ENCODE results near the gene HDAC4.

The HDAC4 gene

DNA sequence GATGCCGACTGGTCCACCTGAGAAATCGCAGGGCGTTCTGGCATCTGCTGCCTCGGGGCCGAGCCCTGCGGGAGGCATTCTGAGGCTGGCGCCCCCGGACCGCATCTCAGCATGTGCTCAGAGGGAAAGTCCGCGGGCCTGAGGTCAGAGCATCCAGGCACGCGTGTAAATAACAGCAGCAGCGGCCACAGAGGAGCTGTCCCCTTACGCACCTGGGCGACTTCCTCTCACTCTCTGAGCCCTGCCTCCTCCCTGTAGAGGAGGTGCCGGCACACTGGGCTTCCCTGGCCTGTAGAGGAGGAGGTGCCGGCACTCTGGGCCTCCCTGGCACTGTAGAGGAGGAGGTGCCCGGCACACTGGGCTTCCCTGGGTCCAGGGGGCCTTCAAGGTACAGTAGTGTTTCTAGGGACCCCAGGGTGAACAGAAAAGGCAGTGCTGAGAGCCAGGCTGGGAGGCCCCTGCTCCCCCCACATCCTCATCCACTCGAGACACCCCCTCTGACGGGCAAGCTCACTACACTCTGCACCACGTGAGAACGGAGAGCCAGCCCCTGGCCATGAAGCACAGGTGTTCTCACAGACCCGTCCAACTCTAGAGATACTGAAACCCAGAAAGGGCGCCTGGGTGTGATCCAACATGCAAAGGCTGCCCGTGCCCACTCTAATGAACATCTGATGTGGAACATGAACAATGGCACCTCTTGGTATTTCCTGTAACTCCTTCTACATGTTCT, 263.5 kb downstream of the HDAC4 start:
- no peak for DNase-seq
- in situ Hi-C loops (cut with MboI; ENCODE audit: low pct_unique_long_range_greater_than_20kb, low sequenced_read_pairs): no loop called here

DNA sequence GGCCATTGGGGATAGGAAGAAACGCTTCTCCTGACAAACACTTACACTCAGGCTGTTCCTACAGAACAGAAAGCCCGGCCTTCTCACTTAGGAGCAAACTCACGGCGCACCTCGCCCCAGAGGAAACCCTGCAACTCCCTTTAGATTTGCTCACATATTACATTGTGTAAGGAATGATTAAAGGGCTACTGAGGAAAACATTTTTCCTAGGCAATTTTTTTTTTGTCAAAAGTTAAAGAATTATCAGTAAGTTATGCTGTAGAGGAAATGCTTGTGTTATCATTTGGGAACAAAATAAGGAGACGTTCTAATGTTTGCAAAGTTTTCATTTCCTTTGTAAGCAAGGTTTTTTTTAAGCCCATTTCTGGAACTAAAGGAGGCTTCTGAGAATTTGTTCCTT, 264.1 kb downstream of the HDAC4 start:
- DNase-seq: no peak
- in situ Hi-C loops (cut with MboI; ENCODE audit: low pct_unique_long_range_greater_than_20kb, low sequenced_read_pairs): no loop called here

DNA sequence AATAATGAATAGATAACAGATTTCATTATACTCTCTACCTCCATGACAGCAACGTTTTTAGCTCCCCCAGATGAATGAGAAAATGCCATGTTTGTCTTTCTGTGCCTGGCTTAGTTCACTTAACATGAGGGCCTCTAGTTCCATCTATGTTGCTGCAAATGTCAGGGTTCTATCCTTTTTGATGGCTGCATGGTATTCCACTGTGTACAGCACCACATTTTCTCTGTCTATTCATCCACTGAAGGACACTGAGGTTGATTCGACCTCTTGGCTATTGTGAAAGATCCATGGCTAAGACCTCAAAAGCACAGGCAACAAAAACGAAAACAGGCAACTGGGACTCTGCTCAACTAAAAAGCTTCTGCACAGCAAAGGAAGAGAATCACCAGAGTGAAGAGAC, 264.6 kb downstream of the HDAC4 start:
- in situ Hi-C loops (cut with MboI; ENCODE audit: low pct_unique_long_range_greater_than_20kb, low sequenced_read_pairs): no loop called here
- no peak for DNase-seq

DNA sequence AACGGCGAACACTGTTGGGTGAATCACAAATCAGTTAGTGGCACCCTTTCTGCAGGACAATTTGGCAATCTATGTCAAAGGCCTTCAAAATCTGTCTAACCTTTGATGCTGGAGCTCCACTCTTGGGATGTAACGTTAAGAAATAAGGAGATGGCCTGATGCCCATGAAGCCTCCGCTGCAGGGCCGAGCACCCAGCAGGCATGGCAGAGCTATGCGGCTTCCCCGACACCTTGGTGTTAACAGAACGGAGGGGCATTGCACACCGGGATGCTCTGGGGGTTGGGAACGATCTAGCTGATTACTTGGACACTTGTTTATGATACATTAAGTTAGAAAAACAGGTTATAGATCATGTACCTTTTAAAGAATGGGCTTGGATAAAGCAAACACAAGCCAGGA, 265.3 kb downstream of the HDAC4 start:
- in situ Hi-C loops (cut with MboI; ENCODE audit: low pct_unique_long_range_greater_than_20kb, low sequenced_read_pairs): no loop called here
- no peak for DNase-seq

DNA sequence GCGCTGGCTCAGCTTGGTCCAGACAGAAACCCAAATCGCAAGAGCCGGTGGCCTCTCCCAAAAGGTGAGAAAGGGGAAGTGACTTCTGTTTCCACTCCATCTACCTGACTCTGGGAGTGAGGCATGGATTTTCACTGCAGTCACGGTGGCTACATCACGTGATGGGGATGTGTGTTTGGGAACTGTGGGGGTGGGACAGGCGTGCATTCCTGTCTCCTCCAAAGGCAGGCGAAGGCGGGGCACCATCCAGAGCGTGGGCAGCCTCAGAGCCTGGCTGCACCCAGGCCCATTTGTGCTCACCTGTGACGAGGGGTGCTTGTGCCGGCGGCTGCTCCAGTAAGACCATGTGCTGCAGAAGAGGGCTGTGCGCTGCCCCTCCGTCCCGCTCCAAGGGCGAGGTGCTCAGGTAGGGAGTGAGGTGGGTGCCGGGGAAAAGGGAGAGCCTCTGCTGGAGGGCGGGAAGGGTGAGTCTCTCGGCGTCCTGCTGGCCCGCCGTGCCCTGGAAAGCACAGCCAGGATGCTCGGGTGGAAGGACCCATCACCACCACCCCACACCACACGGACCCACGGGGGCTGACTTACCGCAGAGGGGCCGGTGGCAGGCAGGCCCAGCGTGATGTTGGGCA, 266.8 kb downstream of the HDAC4 start:
- in situ Hi-C loops (cut with MboI; ENCODE audit: low pct_unique_long_range_greater_than_20kb, low sequenced_read_pairs): no loop called here
- no peak for DNase-seq

DNA sequence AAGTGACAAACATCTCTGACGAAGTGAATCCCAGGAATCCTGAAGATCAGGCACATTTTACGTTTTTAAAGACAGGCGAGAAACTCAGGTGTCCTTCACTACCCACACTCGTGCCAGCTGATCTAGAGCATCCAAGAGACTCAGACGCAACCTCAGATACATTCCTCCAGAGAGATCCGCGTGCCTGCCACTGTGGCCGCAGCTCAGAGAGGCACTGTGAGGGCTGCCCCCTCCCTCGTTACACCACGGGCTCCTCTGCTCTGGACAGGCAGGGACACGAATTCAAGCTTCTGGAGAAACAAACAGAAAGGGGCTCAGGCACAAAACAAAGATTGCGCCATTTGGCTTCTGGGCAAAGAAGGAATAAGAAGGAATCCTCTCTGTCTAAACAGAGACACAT, 268.0 kb downstream of the HDAC4 start:
- DNase-seq: no peak
- in situ Hi-C loops (cut with MboI; ENCODE audit: low pct_unique_long_range_greater_than_20kb, low sequenced_read_pairs): no loop called here

DNA sequence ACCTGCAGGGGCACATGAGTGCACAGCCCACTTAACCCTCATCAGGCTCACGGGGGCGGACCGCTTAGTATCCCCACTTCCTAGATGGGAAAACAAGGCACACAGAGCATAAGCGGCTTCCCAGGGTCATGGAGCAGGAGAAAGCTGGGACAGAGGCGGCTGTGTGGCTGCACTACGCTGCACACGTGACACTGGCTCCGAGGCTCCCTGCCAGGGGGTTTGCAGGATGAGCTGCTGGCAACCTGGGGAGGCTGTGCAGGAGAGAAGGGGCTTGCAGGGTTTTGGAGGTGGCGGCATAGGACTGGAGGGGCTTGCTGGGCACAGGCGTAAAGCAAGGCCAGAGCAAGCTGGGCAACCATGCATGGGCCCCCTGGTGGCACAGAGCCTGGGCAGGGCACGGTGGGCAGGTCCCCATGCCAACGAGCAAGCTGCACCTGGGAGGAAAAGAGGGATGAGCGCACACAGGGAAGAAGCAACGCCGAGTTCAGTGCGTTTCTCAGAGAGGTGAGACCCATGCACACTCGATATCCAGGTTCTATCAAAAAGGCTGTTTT, 268.6 kb downstream of the HDAC4 start:
- no peak for DNase-seq
- in situ Hi-C loops (cut with MboI; ENCODE audit: low pct_unique_long_range_greater_than_20kb, low sequenced_read_pairs): no loop called here

DNA sequence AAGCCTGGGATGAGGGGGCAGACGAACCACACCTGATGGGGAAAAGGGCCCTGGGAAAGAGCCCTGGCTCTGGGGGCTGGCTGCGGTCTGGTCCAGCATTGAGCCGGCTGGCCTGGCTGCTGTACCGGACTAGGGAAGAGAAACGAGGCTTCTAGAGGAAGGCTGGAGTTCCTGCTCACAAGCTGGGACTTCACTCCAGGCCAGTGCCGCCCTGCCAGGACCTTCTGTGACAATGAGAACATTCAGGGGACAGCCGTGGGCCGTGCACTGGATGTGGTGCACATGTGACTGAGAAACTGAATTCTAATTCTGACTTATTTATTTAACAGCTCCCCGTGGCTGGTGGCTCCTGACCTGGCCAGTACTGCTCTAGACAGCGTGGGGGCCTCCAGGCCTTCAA, 269.3 kb downstream of the HDAC4 start:
- DNase-seq: no peak
- in situ Hi-C loops (cut with MboI; ENCODE audit: low pct_unique_long_range_greater_than_20kb, low sequenced_read_pairs): no loop called here

DNA sequence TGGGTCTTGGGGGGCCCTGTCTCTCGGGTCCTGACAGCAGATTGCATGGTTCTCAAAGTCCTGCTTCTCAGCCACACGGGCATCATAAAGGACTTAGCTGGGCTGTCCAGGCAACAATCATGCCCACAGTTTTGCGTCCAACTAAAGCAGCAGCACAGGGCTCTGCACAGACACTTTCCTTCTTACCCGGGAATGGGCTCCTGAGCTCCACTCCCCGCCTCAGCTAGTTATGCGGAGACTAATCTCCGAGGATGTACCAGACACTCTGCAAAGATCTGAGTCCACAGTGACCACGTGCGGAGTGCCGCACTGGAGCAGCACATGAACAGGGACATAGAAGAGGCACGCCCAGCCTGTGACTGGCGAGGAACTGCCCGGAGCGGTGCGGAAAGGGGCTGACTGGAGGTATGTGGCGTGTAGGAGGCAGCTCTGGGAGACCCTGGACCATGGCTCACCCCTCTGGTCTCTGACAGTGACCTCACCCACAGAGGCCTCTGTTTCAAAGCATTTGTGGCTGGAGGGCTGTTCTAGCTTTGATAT, 270.0 kb downstream of the HDAC4 start:
- DNase-seq: no peak
- in situ Hi-C loops (cut with MboI; ENCODE audit: low pct_unique_long_range_greater_than_20kb, low sequenced_read_pairs): no loop called here

DNA sequence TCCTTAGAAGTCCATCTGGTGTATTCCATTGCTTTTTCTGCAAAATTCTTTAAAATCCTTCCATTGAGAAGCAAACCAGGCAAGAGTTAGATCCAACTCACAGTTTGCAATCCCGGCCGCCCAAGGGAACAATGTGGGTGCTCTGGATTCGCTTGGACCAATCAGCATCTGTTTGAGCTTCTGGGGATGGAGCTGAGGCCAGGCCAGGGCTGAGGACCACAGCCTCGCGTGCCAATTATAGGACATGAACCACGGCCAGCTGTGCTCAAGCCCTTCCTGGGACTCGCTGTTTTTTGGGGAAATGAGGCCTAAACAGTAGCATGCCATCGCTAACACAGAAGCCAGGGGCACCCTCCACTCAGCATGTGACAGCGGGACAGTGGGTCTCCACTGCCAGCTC, 270.8 kb downstream of the HDAC4 start:
- in situ Hi-C loops (cut with MboI; ENCODE audit: low pct_unique_long_range_greater_than_20kb, low sequenced_read_pairs): no loop called here

DNA sequence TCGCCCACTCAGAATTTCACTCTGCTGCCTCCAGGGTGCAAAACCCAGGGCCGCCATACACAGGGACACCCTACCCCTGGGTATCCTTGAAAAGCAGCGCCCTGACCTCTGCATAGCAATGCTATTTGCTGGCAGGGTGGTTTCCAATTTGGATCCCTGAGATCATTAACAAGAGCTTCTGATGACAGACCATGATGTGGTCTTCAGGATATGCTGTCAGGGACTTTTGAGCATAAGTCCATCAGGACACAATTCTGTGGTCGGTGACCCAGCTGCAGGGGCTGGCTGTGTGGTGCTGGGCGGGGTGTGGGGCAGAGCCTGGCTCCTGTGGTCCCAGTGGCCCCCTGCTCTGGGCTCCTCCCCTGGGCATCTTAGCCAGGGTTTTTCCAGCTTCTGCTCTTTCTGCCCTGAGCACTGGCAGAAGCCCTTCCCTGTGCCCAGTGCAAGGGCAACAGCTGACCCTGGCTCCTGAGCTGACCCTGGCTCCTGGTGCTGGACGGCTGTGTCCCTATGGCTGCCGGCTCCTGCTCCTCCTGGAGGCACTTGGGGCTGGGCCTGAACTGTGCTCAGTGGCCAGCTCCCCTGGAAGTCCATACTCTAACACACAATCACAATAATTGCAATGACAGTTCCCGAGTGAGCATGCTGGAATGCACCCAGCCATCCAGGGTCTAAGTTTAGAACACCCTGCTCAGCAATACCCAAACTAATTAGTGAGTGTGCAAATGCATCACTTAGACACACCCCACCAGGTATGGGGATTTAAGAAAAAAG, 271.5 kb downstream of the HDAC4 start:
- in situ Hi-C loops (cut with MboI; ENCODE audit: low pct_unique_long_range_greater_than_20kb, low sequenced_read_pairs): no loop called here
- no peak for DNase-seq

More for the DNA sequence above, 270.8 kb downstream of the HDAC4 start:
- no peak for DNase-seq

DNA sequence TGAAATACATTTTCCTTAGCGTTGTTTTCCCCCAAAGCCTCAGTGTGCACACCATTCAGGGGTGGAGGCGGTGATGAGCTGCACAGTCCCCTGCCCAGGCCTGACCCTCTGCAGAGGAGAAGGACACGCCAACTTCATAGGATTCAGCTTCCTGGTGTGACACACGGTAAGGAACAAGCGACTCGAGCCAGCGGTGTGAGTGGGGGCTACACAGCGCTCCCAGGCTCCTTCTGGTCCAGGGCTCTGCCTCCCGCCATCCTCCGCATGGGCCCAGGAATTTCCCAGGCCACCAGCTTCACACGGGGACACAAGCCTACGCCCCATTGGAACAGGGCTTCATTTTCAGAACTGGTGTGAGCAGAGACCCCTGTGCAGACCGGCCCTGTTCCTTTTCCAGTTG, 272.1 kb downstream of the HDAC4 start:
- no peak for DNase-seq
- in situ Hi-C loops (cut with MboI; ENCODE audit: low pct_unique_long_range_greater_than_20kb, low sequenced_read_pairs): no loop called here

DNA sequence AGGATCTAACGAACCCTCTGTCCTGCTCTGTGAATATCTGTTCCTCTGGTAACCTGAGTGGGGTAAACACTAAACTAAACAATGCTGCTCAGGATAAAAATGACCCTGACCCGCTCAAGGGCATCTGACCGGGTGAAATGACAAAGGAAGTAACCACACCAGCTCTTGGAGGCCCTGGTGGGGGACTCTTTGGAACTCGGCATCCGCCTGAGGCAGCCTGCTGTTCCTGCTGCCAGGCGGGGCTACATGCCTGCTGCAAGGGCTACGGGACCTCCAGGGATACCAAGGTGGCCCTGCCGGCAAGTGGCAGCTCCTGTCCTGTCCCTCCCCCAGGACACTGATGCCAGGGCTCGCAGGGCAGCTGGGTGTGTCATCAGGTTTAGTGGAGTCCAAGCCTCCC, 273.3 kb downstream of the HDAC4 start:
- in situ Hi-C loops (cut with MboI; ENCODE audit: low pct_unique_long_range_greater_than_20kb, low sequenced_read_pairs): no loop called here
- DNase-seq: no peak

DNA sequence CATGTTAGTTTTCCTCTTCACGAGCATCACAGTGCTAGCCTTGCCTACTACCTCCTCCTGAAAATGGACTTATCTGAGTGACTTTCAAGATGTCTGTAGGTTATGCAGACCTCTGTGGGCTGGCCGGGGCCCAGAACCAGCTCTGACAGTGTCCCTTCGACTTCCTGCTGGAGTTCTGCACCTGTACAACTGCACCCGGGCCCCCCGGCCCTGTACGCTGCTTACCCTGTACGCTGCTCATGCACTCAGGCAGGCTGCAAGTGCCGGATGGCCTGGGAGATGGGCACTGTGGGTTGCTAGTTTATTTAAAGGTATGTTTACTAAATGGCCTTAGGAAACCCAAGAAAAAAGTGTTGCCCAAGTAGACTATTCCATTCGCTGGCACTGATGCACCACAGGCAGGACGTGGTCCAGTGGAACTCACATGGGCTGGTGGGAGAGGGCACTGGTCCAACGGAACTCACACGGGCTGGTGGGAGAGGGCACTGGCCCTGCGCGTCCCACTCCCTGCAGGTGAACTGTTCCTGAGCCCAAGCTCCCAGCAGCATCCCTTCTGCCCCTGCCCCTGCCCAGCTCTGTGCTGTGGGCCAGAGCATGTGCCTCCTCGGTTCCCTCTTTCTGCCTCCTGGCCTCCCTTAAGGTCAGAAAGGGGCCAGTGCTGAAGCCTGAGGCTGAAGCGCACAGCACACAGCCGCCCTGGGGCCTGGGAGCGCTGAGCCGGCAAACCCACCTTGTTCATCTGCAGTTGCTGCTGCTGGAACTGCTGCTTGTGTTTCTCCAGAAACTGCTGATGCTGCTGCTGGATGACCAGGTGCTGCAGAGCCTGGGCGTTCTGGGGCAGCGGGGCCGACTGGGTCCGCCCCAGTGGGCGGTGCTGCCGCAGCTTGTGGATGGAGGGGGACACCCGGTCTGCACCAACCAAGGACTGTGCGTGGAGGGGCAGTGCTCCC, 274.8 kb downstream of the HDAC4 start:
- in situ Hi-C loops (cut with MboI; ENCODE audit: low pct_unique_long_range_greater_than_20kb, low sequenced_read_pairs): no loop called here
- no peak for DNase-seq

DNA sequence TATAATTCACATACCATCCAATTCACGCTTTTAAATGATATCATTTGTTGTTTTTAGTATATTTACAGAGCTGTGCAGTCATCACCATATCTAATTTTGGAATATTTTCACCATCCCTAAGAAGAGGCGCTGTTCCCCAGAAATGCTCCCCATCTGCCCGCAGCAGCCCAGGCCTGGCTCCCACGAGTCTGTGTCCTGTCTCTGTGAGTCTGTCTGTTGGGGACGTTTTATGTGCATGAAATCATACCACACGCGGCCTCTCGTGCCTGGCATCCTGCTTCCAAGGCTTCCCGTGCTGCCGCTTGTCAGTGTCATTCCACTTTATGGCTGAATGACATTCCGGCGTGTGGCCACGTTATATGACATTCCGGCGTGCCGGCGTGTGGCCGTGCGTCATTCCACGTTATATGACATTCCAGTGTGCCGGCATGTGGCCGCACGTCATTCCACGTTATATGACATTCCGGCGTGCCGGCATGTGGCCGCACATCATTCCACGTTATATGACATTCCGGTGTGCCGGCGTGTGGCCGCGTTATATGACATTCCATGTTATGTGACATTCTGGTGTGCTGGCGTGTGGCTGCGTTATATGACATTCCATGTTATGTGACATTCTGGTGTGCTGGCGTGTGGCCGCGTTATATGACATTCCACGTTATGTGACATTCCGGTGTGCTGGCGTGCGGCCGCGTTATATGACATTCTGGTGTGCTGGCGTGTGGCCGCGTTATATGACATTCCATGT, 276.5 kb downstream of the HDAC4 start:
- in situ Hi-C loops (cut with MboI; ENCODE audit: low pct_unique_long_range_greater_than_20kb, low sequenced_read_pairs): no loop called here
- DNase-seq: no peak

DNA sequence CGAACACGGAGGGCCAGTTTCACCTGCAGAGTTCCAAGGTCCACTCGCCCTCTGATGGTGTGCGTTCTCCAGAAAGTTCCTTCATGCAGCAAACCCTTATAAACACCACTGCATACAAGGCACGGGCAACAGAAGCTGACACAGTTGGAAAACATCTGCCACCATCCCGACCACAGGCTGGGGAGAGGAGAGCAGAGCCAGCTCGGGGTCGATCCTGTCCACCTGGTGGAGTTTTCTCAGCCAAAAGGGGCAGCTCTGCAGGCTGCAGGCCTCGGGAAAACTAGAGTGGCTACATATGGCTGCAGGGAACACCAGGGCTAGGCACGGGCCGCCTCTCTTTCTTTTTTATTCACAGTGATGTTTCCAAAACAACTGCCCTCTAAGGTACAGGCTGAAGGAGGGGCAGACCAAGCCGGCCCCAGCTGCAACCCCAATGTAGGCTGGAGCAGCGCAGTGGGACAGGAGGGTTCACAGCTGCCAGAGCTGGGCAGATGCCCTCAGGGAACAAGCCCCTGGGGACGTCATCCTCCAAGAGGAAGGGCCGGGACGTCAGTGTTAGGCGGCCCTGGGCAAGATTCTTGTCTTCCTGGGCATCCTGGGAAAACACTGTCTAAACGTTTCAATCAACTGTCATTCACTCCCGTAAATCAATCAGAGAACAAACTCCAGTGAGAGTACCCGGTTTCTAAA, 278.3 kb downstream of the HDAC4 start:
- in situ Hi-C loops (cut with MboI; ENCODE audit: low pct_unique_long_range_greater_than_20kb, low sequenced_read_pairs): no loop called here
- no peak for DNase-seq

DNA sequence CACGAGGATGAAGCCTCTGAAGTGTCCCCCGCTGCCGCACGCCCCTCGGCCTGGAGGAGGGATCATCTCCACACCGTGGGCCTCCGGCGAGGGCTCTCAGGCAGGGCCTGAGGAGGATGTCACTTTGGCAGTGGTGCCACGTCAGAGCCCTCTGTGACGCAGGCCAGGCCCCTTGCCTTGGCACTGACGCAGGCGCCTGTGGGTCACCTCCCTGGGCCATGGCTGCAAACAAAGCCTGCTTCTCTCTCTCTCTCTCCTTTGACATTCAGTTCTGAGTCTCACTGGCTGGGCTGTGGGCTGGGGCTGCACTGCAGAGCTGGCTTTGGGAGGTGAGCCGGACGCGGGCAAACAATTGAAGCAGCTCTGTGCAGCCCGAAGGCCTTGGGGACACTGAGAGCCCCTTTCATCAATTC, 279.2 kb downstream of the HDAC4 start:
- in situ Hi-C loops (cut with MboI; ENCODE audit: low pct_unique_long_range_greater_than_20kb, low sequenced_read_pairs): no loop called here
- DNase-seq: no peak

DNA sequence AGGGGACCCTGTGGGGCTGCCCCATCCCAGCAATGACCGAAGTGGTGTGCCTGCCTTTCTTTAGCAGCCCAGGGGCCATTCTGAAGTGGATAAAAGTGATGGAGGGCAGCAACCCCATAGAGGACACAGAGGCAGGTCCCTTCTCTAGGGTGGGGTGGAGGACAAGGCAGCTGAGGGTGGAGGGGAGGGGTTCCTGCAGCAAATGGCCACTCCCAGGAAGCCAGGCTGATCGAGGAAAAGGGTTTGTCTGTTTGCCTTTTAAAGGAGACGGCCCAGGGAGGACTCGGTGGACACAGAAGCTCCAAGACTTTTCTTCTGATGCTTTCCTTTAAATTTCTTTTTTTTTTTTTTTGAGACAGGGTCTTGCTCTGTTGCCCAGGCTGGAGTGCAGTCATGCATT, 280.2 kb downstream of the HDAC4 start:
- DNase-seq: no peak
- in situ Hi-C loops (cut with MboI; ENCODE audit: low pct_unique_long_range_greater_than_20kb, low sequenced_read_pairs): no loop called here
